B cell (primary cell): Measurements from ENCODE around the gene DNAH6. TPM values are rescaled to one million over a fixed set of nuclear protein-coding genes. Genes with fewer than 3 reads are reported as not detected.

Source experiments
- ATAC-seq: fragments of 200-7000 bp; cut with Tn5 transposase; one replicate; pipeline ENCODE4 v1.10.0; 2021; ENCODE audit warnings: low read depth, mild to moderate bottlenecking, moderate number of reproducible peaks, moderate library complexity
- CTCF ChIA-PET: fragments of 350-600 bp; sonication (Branson Sonifier 250); formaldehyde crosslinking; loops from one replicate; lab custom pipeline; 2021; ENCODE audit warnings: antibody characterized with exemption, inconsistent platforms; lab: Charles Lee
- POLR2A ChIA-PET: fragments of 350-600 bp; sonication (Branson Sonifier 250); formaldehyde crosslinking; loops from one replicate; lab custom pipeline; 2021; ENCODE audit warnings: antibody characterized with exemption; lab: Charles Lee
- DNase-seq: peaks from one replicate; pipeline ENCODE4 v3.0.0; 2013
- H2AFZ ChIP-seq: 2 replicates; pipeline ENCODE4 v1.6.1; 2012; ENCODE audit warnings: mild to moderate bottlenecking, low read depth, low read length; ENCODE audit not compliant: insufficient read depth, poor library complexity, severe bottlenecking
- H3K27ac ChIP-seq, 2 donors: 1 replicate in 1 of 2; 2 replicates in 1 of 2; pipeline ENCODE4 v1.5.1; 2012 to 2013; ENCODE audit warnings: low read length in 2 of 2, mild to moderate bottlenecking in 2 of 2, moderate library complexity in 1 of 2
- H3K27me3 ChIP-seq, 4 experiments: fragments of 200-600 bp in 1 of 4; sonication (generic) in 1 of 4; replicated peaks in 1 of 4; 1 replicate in 2 of 4; 2 replicates in 2 of 4; pipeline versions ENCODE4 v1.6.1 to v1.7.0; 2013 to 2016; ENCODE audit warnings: low read length in 3 of 4, mild to moderate bottlenecking in 2 of 4, mixed read lengths in 1 of 4, moderate library complexity in 1 of 4; ENCODE audit not compliant: insufficient read depth in 4 of 4, control insufficient read depth in 3 of 4; ENCODE audit errors: control extremely low read depth in 1 of 4
- H3K36me3 ChIP-seq, 2 experiments: replicated peaks in 1 of 2; 1 replicate in 1 of 2; 2 replicates in 1 of 2; pipeline versions ENCODE4 v1.6.1 to v1.7.1; 2013; ENCODE audit warnings: low read length in 1 of 2; ENCODE audit not compliant: insufficient read depth in 2 of 2, control insufficient read depth in 1 of 2; ENCODE audit errors: control extremely low read depth in 1 of 2, extremely low read depth in 1 of 2
- H3K4me1 ChIP-seq, 2 donors: fragments of 200-600 bp in 1 of 2; sonication (generic) in 1 of 2; 1 replicate in 1 of 2; 2 replicates in 1 of 2; pipeline versions ENCODE4 v1.5.1 to v1.6.1; 2013 to 2017; ENCODE audit warnings: low read length in 2 of 2; ENCODE audit not compliant: control insufficient read depth in 2 of 2, insufficient read depth in 2 of 2
- H3K4me2 ChIP-seq: replicated peaks from 2 replicates; pipeline ENCODE3; 2012; ENCODE audit warnings: mild to moderate bottlenecking, low read depth, low read length; ENCODE audit not compliant: poor library complexity, severe bottlenecking
- H3K4me3 ChIP-seq, 5 experiments: fragments of 200-600 bp in 1 of 5; sonication (generic) in 1 of 5; 1 replicate in 3 of 5; 2 replicates in 2 of 5; pipeline versions ENCODE4 v1.5.1 to v1.7.0; 2011 to 2016; ENCODE audit warnings: low read length in 4 of 5, mild to moderate bottlenecking in 4 of 5, low read depth in 2 of 5, control low read depth in 1 of 5, moderate library complexity in 1 of 5; ENCODE audit not compliant: insufficient read depth in 1 of 5; ENCODE audit errors: control extremely low read depth in 1 of 5, extremely low read depth in 1 of 5
- H3K79me2 ChIP-seq: fragments of 200-600 bp; sonication (generic); one replicate; pipeline ENCODE4 v1.6.0; 2016; ENCODE audit warnings: low read length; ENCODE audit not compliant: control insufficient read depth, insufficient read depth
- H3K9ac ChIP-seq: fragments of 200-600 bp; sonication (generic); 2 replicates; pipeline ENCODE4 v1.6.1; 2017; ENCODE audit warnings: mild to moderate bottlenecking, low read length, moderate library complexity
- H3K9me3 ChIP-seq, 3 donors: one replicate each; pipeline versions ENCODE4 v1.6.1 to v1.7.1; 2013; ENCODE audit warnings: low read length in 2 of 3; ENCODE audit not compliant: control insufficient read depth in 2 of 3, insufficient read depth in 1 of 3; ENCODE audit errors: control extremely low read depth in 1 of 3
- H4K20me1 ChIP-seq: 2 replicates; pipeline ENCODE4 v1.6.0; 2012; ENCODE audit warnings: mild to moderate bottlenecking, low read length; ENCODE audit not compliant: insufficient read depth, control insufficient read depth, poor library complexity, severe bottlenecking
- H3K27ac Mint-ChIP-seq: one replicate; pipeline ENCODE4 v1.8.0; 2021; ENCODE audit warnings: mixed read lengths
- H3K27me3 Mint-ChIP-seq: one replicate; pipeline ENCODE4 v1.8.0; 2021; ENCODE audit warnings: mixed read lengths
- H3K4me1 Mint-ChIP-seq: one replicate; pipeline ENCODE4 v1.8.0; 2021; ENCODE audit warnings: mixed read lengths
- H3K4me3 Mint-ChIP-seq: one replicate; pipeline ENCODE4 v1.8.0; 2021; ENCODE audit warnings: mixed read lengths
- H3K9me3 Mint-ChIP-seq: one replicate; pipeline ENCODE4 v1.8.0; 2022; ENCODE audit warnings: mixed read lengths; ENCODE audit not compliant: insufficient read depth
- CTCF ChIP-seq: fragments of 200-600 bp; IDR thresholded peaks from one replicate; pipeline ENCODE4 v1.8.0; 2022; ENCODE audit warnings: antibody characterized with exemption, mild to moderate bottlenecking
- EZH2 ChIP-seq: IDR thresholded peaks from 2 replicates; pipeline ENCODE4 v1.6.1; 2012; ENCODE audit warnings: borderline replicate concordance, low read depth, mild to moderate bottlenecking, moderate library complexity, low read length; ENCODE audit not compliant: insufficient read depth, poor library complexity, severe bottlenecking
- WGBS: methylation state at CpG from one replicate; pipeline ENCODE4 v1.1.5; 2013; ENCODE audit warnings: missing lambda C conversion rate; ENCODE audit not compliant: insufficient coverage; 5-methylcytosine and 5-hydroxymethylcytosine counted together
- intact Hi-C: fragments of 100-400 bp; cut with micrococcal nuclease; formaldehyde crosslinking; loops from one replicate; pipeline ENCODE4 v1.10.0; 2022
- polyA plus RNA-seq: library from polyadenylated mRNA; depleted of rRNA; stranded (reverse); fragments of >200 nt; gene quantifications from 2 replicates; pipeline ENCODE4 v1.2.3, GENCODE V29; 2012
- total RNA-seq, 2 donors: library from RNA; stranded (reverse); fragments of 120-200 nt in 1 of 2; gene quantifications; 1 replicate in 1 of 2; 2 replicates in 1 of 2; pipeline versions ENCODE4 v1.2.3 to v1.2.4, GENCODE V29; 2013 to 2022

DNAH6 gene
- total and polyA plus RNA-seq, 2 donors (not counting 1 experiment from before 2014, with no cell fraction given) = 0.01 to 1.9 TPM

GRCh38 chr2:84786601-84787000 is 270.3 kb downstream of the DNAH6 start:
- Histone ChIP-seq H3K4me1 (peaks cover 17% of the 10 kb centered on the region in 2 donors), H3K4me2 (no peak overlapping the region), H3K27me3 (no peaks in the 10 kb centered on the region), H2AFZ (no peak overlapping the region), H3K4me3 (no peak overlapping the region), H3K9me3 (no peaks in the 10 kb centered on the region), H4K20me1 (no peaks in the 10 kb centered on the region), H3K9ac (no peak overlapping the region), H3K36me3 (no peaks in the 10 kb centered on the region), H3K79me2 (no peaks in the 10 kb centered on the region), H3K27ac (no peak overlapping the region)
- ATAC-seq = no peak
- peaks cover 17% of the 10 kb centered on the region for H3K4me1 Mint-ChIP-seq
- POLR2A ChIA-PET = no interaction called here
- H3K9me3 Mint-ChIP-seq = no peaks in the 10 kb centered on the region
- TF ChIP-seq CTCF = no peak
- TF ChIP-seq EZH2 = no peak
- CTCF ChIA-PET = interaction anchor here (0.7 kb wide), 1 partner anchor 333 kb away, joined by 3 read pairs; no protein-coding TSS in a partner anchor
- no peak overlapping the region for H3K4me3 Mint-ChIP-seq
- DNase-seq = no peak
- intact Hi-C loops = no loop called here
- H3K27ac Mint-ChIP-seq = no peak overlapping the region
- H3K27me3 Mint-ChIP-seq = no peaks in the 10 kb centered on the region

GRCh38 chr2:84788027-84788426 is 271.7 kb downstream of the DNAH6 start:
- ATAC-seq = no peak
- Mint-ChIP-seq H3K9me3 (no peaks in the 10 kb centered on the region), H3K27ac (no peak overlapping the region), H3K27me3 (no peaks in the 10 kb centered on the region), H3K4me1 (peaks cover 3% of the 10 kb centered on the region), H3K4me3 (no peak overlapping the region)
- TF ChIP-seq CTCF (no peak), EZH2 (no peak)
- no peak overlapping the region for H2AFZ ChIP-seq
- no peak overlapping the region for H3K4me3 ChIP-seq
- no peak overlapping the region for H3K9ac ChIP-seq
- CTCF ChIA-PET = no interaction called here
- H3K27me3 ChIP-seq = no peaks in the 10 kb centered on the region
- no peaks in the 10 kb centered on the region for H3K9me3 ChIP-seq
- 100% methylated on average over 1 of the region's 1 CpG for WGBS
- no peak overlapping the region for H3K4me2 ChIP-seq
- no peak overlapping the region for H3K27ac ChIP-seq
- peaks cover 3% of the 10 kb centered on the region in 2 donors for H3K4me1 ChIP-seq
- no peaks in the 10 kb centered on the region for H3K36me3 ChIP-seq
- intact Hi-C loops = no loop called here
- POLR2A ChIA-PET = no interaction called here
- no peaks in the 10 kb centered on the region for H3K79me2 ChIP-seq
- DNase-seq = no peak
- H4K20me1 ChIP-seq = no peaks in the 10 kb centered on the region
